Hepatocyte (in vitro differentiated cells): ENCODE results near the gene SLC25A20.

Experiments
- CTCF ChIP-seq: fragments of 200-600 bp; sonication (generic); IDR thresholded peaks from 2 replicates; pipeline ENCODE4 v1.5.1; 2016; ENCODE audit warnings: antibody characterized with exemption, mild to moderate bottlenecking; ENCODE audit not compliant: poor library complexity
- EZH2 ChIP-seq: fragments of 200-600 bp; sonication (generic); IDR thresholded peaks from 2 replicates; pipeline ENCODE4 v1.6.1; 2016; ENCODE audit warnings: antibody characterized with exemption, mild to moderate bottlenecking, borderline replicate concordance

- no peak for TF ChIP-seq CTCF
- no peak for TF ChIP-seq EZH2
Measured at GRCh38 chr3:48879307-48879993, 19.2 kb downstream of the SLC25A20 start.
